Endothelial cell (in vitro differentiated cells): ENCODE results near the gene MICB. TPM values are rescaled to one million over a fixed set of nuclear protein-coding genes. Genes with fewer than 3 reads are reported as not detected.

ENCODE experiments used
- DNase-seq: peaks from one replicate; pipeline ENCODE4 v3.0.0; 2021; ENCODE audit warnings: low spot score
- H3K27ac Mint-ChIP-seq: one replicate; pipeline ENCODE4 v1.8.0; 2021; ENCODE audit warnings: mixed read lengths, inconsistent platforms; ENCODE audit not compliant: unreplicated experiment
- H3K27me3 Mint-ChIP-seq: one replicate; pipeline ENCODE4 v1.8.0; 2021; ENCODE audit warnings: mild to moderate bottlenecking, moderate library complexity, mixed read lengths, inconsistent platforms; ENCODE audit not compliant: unreplicated experiment
- H3K36me3 Mint-ChIP-seq: one replicate; pipeline ENCODE4 v1.8.0; 2021; ENCODE audit warnings: mild to moderate bottlenecking, low read depth, mixed read lengths, inconsistent platforms; ENCODE audit not compliant: unreplicated experiment
- H3K4me1 Mint-ChIP-seq: one replicate; pipeline ENCODE4 v1.8.0; 2021; ENCODE audit warnings: mild to moderate bottlenecking, mixed read lengths, inconsistent platforms; ENCODE audit not compliant: unreplicated experiment
- H3K4me3 Mint-ChIP-seq: one replicate; pipeline ENCODE4 v1.8.0; 2021; ENCODE audit warnings: mild to moderate bottlenecking, mixed read lengths, inconsistent platforms; ENCODE audit not compliant: unreplicated experiment
- H3K9me3 Mint-ChIP-seq: one replicate; pipeline ENCODE4 v1.8.0; 2021; ENCODE audit warnings: mixed read lengths, inconsistent platforms; ENCODE audit not compliant: unreplicated experiment
- total RNA-seq: library from RNA; stranded (reverse); fragmentation: NEBNext Ultra II Directional; extraction: Animal tissue kit (Norgen Biotek cat#: 25700); gene quantifications from one replicate; pipeline ENCODE4 v1.2.1, GENCODE V29; 2021; ENCODE audit not compliant: unreplicated experiment
- TF ChIP-seq, protein P1 (sequence below): fragments of 200-600 bp; sonication (generic); IDR thresholded peaks from one replicate; pipeline ENCODE4 v1.5.0; 2021; ENCODE audit warnings: antibody characterized with exemption; ENCODE audit not compliant: unreplicated experiment

Gene MICB
- total RNA-seq, 1 donor from 2014 or later: 3.6 TPM

GRCh38 chr6:31541658-31542521 lies 43.9 kb downstream of the MICB start, which contains the start of gene DDX39B:
TSS of gene DDX39B (minus strand) at chr6:31542003. CDS start at chr6:31540532, 1,471 bp downstream.
- DNase-seq: peak; percentile 80
- peak within 1 kb of the TSS; percentile 100 for H3K27ac Mint-ChIP-seq
- peaks cover 10% of the 10 kb centered on the region for H3K27me3 Mint-ChIP-seq
- peak within 1 kb of the TSS; percentile 99 for H3K4me3 Mint-ChIP-seq
- TF ChIP-seq, protein P1, sequence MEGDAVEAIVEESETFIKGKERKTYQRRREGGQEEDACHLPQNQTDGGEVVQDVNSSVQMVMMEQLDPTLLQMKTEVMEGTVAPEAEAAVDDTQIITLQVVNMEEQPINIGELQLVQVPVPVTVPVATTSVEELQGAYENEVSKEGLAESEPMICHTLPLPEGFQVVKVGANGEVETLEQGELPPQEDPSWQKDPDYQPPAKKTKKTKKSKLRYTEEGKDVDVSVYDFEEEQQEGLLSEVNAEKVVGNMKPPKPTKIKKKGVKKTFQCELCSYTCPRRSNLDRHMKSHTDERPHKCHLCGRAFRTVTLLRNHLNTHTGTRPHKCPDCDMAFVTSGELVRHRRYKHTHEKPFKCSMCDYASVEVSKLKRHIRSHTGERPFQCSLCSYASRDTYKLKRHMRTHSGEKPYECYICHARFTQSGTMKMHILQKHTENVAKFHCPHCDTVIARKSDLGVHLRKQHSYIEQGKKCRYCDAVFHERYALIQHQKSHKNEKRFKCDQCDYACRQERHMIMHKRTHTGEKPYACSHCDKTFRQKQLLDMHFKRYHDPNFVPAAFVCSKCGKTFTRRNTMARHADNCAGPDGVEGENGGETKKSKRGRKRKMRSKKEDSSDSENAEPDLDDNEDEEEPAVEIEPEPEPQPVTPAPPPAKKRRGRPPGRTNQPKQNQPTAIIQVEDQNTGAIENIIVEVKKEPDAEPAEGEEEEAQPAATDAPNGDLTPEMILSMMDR: no peak
- no peaks in the 10 kb centered on the region for H3K9me3 Mint-ChIP-seq
- H3K4me1 Mint-ChIP-seq: peaks cover 34% of the 10 kb centered on the region
- H3K36me3 Mint-ChIP-seq: peaks cover 27% of the 10 kb centered on the region

DNA sequence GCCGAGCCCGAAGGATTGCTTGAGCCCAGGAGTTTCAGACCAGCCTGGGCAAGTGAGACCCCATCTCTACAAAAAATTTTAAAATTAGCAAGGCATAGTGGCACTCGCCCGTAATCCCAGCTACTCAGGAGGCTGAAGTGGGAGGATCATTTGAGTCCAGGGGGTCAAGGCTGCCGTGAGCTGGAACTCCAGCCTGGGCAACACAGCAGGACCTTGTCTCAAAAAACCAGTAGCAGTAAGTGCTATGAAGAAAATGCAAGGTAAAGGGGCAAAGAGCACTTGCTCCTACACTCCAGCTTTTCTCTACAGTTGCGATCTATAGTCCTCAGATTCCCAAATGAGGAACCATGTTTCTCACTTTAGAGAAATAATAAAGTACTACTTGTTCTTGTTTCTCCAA lies 45.7 kb downstream of the MICB start:
- Mint-ChIP-seq H3K4me1 (peaks cover 31% of the 10 kb centered on the region), H3K27me3 (peaks cover 10% of the 10 kb centered on the region), H3K9me3 (no peaks in the 10 kb centered on the region), H3K36me3 (peaks cover 21% of the 10 kb centered on the region), H3K4me3 (no peak overlapping the region), H3K27ac (no peak overlapping the region)
- DNase-seq: no peak
- TF ChIP-seq, protein P1: no peak

DNA sequence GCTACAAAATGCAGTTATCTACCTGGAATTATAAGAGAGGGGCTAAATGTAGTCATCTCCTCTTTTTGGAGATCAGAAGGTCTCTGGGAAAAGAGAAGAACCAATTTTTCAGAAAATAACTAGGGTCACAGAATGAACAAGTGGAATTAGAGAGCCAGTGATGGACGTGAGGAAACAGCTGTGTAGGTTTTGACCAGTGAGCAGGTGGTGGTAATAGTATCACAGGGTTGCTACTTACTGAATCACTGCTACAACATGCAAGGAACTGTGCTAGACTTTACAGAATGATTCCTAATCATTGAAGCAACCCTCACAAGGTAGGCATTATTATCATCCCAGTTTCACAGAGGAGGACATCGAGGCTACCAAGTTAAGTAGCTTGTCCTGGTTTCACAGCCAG lies 46.7 kb downstream of the MICB start:
- no peak for DNase-seq
- TF ChIP-seq, protein P1: no peak
- Mint-ChIP-seq H3K4me3 (no peak overlapping the region), H3K9me3 (no peaks in the 10 kb centered on the region), H3K27ac (no peak overlapping the region), H3K27me3 (peaks cover 7% of the 10 kb centered on the region), H3K4me1 (peaks cover 21% of the 10 kb centered on the region), H3K36me3 (peaks cover 12% of the 10 kb centered on the region)

GRCh38 chr6:31545291-31545690 lies 47.3 kb downstream of the MICB start:
- peaks cover 16% of the 10 kb centered on the region for H3K4me1 Mint-ChIP-seq
- no peak overlapping the region for H3K27ac Mint-ChIP-seq
- H3K4me3 Mint-ChIP-seq: peak overlapping the region; percentile 49
- H3K27me3 Mint-ChIP-seq: peaks cover 4% of the 10 kb centered on the region
- H3K36me3 Mint-ChIP-seq: peaks cover 6% of the 10 kb centered on the region
- H3K9me3 Mint-ChIP-seq: no peaks in the 10 kb centered on the region
- DNase-seq: no peak
- TF ChIP-seq, protein P1: no peak

DNA sequence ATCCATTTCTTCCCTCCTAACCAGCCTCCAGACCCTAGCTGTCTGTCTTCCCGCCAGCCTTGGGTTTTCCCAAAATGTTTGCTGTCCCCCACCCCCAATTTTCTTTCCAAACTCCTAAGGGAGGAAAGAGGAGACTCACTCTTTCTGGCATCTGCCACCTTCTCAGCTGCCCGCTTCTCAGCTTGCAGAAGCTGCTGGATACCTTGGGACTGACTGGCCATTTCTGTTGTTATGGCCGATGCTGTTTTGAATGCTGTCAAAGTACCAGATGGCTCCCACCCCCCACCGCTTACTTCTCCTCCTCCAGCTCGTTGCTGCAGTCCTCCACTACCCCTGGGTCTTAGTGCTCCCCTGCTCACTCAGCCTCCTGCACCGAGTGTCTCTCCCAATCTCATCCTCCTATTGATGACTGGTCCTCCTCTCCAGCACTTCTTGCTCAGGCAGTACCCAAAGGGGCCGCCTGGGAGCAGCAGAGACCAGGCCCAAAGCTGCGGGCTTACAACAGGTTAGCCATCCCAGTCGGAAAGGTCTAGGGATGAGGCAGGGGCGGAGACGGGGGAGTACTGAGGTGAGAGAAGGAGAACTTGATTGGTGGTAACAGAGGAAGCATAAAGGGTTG lies 48.5 kb downstream of the MICB start, which contains the start of gene ATP6V1G2:
Gene ATP6V1G2, minus strand, starts transcription at position 270 of the 619 bp plus-strand sequence. Its CDS starts 49 bp downstream, at position 221.
- peak within 1 kb of the TSS; percentile 85 for H3K4me3 Mint-ChIP-seq
- H3K36me3 Mint-ChIP-seq: no peaks in the 10 kb centered on the region
- peaks cover 10% of the 10 kb centered on the region for H3K4me1 Mint-ChIP-seq
- H3K9me3 Mint-ChIP-seq: no peaks in the 10 kb centered on the region
- peaks cover 2% of the 10 kb centered on the region for H3K27me3 Mint-ChIP-seq
- peak within 1 kb of the TSS; percentile 87 for H3K27ac Mint-ChIP-seq
- DNase-seq: peak; percentile 87
- TF ChIP-seq, protein P1: peak; percentile 67
